Mammary microvascular endothelial cell (primary cell): Measurements from ENCODE around the gene DNAJC11. TPM values are rescaled to one million over a fixed set of nuclear protein-coding genes. Genes with fewer than 3 reads are reported as not detected.

Experiments
- total RNA-seq: library from RNA; depleted of rRNA; stranded (reverse); fragments of >200 nt; gene quantifications from 2 replicates; pipeline ENCODE4 v1.2.3, GENCODE V29; 2015

DNAJC11 gene
- 29.8 and 31.7 TPM in 2 replicates for total RNA-seq

GRCh38 chr1:6701437-6702153 lies at the start of gene DNAJC11:
Gene DNAJC11, minus strand, starts transcription at chr1:6701816. Its CDS starts 16 bp downstream, at chr1:6701800.

GRCh38 chr1:6624710-6625583 lies 76.7 kb downstream of the DNAJC11 start, which contains the start of gene THAP3:
Gene THAP3, plus strand, starts transcription at chr1:6624868. Its CDS starts 351 bp downstream, at chr1:6625219.

GRCh38 chr1:6613361-6614018 lies 88.1 kb downstream of the DNAJC11 start, which contains the start of gene PHF13:
Gene PHF13, plus strand, starts transcription at chr1:6613731. Its CDS starts 336 bp downstream, at chr1:6614067.

GRCh38 chr1:6602669-6603237 lies 98.9 kb downstream of the DNAJC11 start, which contains the start of gene KLHL21:
Gene KLHL21, minus strand, starts transcription at chr1:6602869. Its CDS starts 52 bp downstream, at chr1:6602817.

Other genes with a start within 250 kb of the DNAJC11 start
- 8.5 and 11.4 TPM in 2 replicates for gene TNFRSF25, start 235.6 kb downstream of the DNAJC11 start, total RNA-seq
- gene PLEKHG5, start 210.1 kb downstream of the DNAJC11 start, total RNA-seq, result 21.5 and 26.6 TPM in 2 replicates
- gene NOL9, start 147.3 kb downstream of the DNAJC11 start, total RNA-seq, result 20.6 and 30.4 TPM in 2 replicates
- 0.10 TPM in 1 of 2 replicates, not detected in the other for gene TAS1R1, start 146.5 kb downstream of the DNAJC11 start, total RNA-seq
- gene ZBTB48, start 121.8 kb downstream of the DNAJC11 start, total RNA-seq, result 10.5 and 24.8 TPM in 2 replicates
- gene KLHL21, start 98.9 kb downstream of the DNAJC11 start, total RNA-seq, result 42.4 and 44.2 TPM in 2 replicates
- gene PHF13, start 88.1 kb downstream of the DNAJC11 start, total RNA-seq, result 5.0 and 6.4 TPM in 2 replicates
- 17.4 and 18.3 TPM in 2 replicates for gene THAP3, start 76.9 kb downstream of the DNAJC11 start, total RNA-seq
- gene CAMTA1, start 83.6 kb upstream of the DNAJC11 start, total RNA-seq, result 38.6 and 61.7 TPM in 2 replicates